HG02642 (cell line): ENCODE results near the gene LRRC7.

Experiments
- ATAC-seq: cut with Tn5 transposase; IDR thresholded peaks from one replicate; pipeline ENCODE4 v1.9.1; 2021; ENCODE audit warnings: mild to moderate bottlenecking; ENCODE audit not compliant: unreplicated experiment, poor library complexity

LRRC7 gene

DNA sequence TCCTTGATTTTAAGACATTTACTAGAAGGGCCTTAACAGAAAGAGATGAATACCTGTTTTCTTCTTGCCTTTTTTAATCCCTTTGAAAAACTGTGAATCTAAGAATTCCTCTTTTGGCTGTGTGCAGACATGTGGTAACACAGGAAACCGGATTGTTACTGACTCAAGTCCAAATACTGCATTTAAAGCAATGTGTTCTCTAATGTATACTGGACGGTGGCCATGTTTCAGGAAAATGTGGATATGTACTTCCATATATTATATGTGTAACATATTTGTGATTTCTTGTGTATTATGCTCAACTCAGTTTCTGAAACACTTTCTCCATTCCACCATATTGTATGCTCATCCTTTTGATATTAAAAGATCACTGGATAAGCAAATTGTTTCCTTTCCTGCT is 185.1 kb downstream of the LRRC7 start:
- ATAC-seq: no peak

DNA sequence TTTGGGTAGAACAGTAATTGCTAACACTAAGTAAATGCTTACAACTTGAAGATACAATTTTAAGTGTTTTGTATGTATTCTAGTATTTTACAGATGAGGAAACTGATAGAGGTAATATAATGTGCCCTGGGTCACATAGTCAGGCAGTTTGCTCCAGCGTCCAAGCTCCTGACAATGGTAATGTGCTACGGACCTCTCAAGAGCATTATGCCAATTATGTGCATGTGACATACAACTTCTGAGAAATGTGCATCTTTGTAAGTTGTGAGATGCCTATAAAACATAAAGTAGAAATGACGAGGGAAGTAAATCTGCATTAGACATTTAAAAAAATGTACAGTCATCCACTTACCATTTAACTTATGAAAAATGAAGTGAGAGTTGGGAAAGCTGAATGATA is 186.8 kb downstream of the LRRC7 start:
- ATAC-seq: no peak

DNA sequence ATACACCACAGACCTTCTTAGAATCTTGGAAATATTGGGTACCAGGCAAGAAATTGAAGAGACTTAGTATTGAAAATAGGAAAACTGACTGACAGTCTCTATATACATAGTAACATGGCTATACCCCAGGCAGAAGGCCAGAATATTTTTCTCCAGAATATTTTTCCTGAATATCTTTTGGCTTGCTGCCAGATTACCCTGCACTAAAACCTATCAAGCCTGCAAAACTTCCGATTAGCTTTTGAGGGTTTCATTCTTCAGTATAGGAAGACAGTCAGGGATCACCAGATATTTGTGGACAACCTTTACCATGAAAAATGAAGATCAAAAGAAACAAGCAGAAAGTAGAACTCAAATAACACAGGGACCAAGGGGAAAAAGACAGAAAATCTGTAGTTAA is 187.9 kb downstream of the LRRC7 start:
- ATAC-seq: no peak

DNA sequence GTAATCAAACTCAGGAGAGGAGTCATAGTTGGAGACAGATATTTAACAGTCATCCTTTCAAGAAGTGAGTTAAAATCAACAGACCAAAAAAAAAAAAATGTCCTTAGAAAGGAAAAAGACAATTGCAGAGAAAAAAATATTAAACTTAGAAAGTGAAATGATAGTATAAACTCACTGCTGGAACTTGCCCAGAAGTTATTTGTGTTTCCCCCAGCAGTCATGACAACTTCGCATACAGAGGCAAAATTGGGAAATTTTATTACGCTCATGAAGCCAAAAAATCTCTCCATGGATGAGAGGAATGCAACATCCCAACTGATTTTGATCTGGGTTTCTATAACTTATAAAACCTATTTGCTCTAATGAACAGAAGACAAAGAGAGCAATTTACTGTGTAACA is 198.2 kb downstream of the LRRC7 start:
- no peak for ATAC-seq

DNA sequence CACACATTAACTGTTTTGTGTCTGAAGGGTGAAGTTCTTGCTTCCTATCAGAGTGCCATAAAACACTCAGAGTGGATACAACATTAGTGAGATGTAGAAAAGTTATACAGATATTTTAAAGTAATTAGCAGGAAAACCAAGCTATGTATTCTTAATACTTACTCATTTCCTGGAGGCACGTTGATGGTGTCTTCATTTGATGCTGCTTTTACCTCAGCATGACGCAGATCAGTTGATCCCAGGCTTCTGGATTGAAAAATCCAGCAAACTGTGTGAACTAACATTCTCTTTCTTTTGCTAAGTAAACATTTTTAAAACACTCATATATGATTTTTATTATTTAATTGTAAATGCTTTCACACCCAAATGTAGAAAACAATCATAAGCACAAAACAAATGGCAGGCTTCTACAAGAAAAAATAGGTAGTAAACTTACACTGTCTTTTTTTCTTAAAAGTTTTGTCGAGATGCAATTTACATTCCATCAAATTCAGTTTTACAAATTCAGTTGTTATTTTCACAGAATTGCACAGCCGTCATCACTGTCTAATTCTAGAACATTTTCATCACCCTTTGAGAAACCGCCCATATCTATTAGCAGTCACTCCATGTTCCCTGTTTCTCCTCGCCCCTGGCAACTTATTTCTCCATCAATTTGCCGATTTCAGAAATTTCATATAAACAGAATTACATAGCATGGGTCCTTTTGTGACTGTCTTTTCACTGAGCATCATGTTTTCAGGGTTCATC is 198.9 kb downstream of the LRRC7 start:
- no peak for ATAC-seq

DNA sequence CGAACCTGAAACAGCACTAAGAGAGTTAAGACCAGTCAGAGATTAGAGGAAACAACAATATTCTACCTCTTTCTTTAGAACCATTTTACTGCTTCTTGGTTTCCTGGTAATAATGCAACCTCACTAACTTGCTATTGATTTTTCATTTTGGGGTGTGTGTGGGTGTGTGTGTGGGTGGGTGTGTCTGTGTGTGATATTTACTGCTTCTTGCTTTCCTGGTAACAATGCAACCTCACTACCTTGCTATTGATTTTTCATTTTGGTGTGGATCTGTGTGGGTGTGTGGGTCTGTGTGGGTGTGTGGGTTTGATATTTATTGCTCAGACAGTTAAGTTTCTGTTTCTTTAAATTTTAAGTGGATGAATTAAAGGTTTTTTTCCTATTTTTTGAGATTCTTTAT is 208.8 kb downstream of the LRRC7 start:
- ATAC-seq: no peak

DNA sequence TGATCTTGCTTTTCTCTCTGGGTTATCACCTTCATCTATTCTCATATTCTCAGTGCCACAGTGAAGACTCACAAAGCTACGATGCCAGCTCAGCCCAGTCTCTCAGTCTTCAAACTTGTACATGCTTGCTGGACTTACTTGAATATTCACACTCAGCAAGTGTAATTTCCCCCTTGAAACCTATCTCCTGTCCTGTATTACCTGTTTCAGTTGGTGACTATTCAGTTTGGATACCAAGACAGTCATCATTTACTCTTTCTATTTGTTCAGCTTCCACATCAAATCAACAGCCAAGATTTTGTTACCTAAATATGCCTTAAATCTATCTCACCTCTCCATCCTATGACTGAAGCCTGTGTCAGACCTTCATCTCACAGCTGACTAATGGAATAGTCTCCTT is 209.7 kb downstream of the LRRC7 start:
- no peak for ATAC-seq

DNA sequence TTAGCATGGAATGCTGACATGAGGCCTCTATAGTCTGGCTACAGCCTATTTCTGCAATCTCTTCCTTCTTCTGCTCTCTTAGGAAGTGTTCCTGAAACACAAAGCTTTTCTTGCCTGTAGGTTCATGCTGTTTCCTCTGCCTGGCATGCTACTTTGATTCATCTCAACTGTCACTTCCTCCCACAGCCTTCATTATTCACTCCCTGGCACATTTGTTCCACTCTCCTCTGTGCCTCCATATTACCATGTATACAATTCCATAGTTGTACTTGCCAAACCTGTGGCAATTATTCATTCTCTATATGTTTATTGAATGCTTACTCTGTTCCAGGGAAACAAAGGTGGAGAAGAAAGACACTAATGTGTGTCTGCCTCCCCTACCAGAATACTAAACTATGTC is 210.2 kb downstream of the LRRC7 start:
- no peak for ATAC-seq

DNA sequence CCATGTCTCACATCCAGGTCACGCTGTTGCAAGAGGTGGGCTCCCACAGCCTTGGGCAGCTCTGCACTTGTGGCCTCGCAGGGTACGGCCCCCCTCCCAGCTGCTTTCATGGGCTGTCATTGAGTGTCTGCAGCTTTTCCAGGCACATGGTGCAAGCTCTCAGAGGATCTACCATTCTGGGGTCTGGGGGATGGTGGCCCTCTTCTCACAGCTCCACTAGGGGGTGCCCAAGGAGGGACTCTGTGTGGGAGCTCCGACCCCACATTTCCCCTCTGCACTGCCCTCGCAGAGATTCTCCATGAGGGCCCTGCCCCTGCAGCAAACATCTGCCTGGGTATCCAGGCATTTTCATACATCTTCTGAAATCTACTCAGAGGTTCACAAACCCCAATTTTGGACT is 219.4 kb downstream of the LRRC7 start:
- no peak for ATAC-seq

DNA sequence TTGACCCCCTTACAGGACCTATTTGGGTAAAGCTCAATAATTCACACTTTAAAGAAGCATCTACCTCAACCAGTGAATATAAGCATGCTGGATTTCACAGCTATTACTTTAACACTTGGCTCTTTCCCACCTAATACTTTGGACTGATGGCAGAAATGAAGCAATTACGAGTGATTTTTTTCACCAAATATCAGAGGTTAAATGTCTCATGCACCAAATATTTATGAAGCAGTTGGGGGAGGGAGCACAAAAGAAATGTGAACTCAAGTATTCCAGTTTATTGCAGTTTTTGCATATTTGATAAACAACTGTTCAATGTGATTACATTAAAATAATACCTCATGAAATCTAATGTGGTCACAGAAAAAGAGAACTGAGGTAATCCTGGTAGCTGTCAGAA is 223.6 kb downstream of the LRRC7 start:
- ATAC-seq: no peak

DNA sequence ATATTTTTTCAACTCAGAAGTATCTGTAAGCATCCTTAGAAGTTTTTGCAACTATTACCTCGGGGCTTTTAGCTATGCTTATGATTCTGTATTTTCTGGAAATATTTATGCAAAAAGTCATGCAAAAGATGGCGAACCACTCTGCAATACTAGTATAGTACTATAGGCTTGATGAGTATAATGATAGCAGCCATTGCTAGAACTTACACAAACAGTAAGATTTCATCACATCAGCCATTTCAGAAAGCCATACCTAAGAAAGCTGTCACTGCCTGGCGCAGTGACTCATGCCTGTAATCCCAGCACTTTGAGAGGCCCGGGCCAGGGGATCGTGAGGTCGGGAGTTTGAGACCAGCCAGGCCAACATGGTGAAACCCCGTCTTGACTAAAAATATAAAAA is 227.1 kb downstream of the LRRC7 start:
- no peak for ATAC-seq

DNA sequence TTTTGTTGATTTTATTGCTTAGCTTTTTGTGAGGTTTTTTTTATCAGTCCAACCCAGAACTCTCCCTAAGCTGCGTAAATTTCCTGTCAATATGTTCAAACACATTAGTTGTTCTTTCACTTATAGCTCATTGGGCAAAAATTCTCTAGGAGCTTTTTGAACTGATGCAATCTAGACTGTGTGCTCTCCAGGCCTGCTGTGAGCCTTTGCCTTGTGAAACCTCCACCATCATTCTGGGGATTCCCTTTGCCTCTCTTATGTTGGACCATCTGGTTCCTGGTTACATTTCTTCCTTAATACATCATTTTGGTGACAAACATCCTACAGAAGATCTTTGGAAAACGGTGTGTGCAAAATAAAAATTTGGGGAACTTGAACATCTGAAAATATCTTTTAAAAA is 247.2 kb downstream of the LRRC7 start:
- no peak for ATAC-seq

DNA sequence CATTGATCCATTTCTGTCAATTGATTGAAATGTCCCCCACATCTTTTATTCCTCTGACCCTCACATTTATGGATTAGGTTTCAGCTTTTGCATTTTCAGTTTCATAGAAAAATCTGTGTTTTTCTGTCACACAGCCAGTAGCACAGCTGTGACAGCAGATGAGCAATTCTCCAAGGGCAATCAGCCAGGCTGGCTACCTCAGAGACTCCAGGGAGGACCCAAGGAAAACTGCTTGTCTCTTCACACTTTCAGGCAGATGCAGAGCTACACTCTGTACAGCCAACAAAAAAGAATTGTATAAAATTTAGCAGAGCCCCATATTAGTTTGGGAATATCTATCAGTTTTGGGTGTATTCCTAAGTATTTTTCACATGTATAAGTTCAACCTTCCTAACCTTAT is 257.2 kb downstream of the LRRC7 start:
- no peak for ATAC-seq

DNA sequence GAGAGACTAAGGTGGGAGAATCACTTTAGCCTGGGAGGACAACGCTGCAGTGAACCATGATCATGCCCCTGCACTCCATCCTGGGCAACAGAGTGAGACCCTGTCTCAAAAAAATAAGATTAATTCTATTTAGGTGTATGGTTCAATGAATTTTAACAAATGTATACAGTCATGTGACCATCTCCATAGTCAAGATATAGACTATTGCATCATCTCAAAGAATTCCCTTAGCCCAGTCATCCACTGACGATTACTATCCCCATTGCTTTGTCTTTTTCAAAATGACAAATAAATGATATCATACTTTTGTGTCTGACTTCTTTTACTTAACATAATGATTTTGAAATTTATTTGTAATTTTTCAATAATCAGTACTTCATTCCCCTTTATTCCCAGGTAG is 260.0 kb downstream of the LRRC7 start:
- ATAC-seq: no peak

DNA sequence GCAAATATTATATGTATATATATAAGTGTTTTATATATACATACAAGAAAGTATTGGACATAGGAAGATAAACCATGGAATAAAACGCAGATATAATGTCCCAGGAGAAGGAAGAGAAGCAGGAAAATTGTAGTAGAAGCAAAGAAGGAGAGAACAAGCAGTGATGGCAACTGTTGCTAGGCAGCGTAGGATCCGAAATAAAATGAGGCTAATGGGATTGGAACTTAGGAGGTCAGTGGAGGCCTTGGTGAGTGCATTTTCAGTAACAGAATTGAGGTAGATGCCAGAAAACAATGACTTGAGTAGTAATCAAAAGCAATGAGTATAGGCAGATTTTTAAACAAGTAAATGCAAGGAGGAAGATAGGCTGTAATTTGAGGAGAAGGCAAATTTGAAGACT is 265.8 kb downstream of the LRRC7 start:
- no peak for ATAC-seq

DNA sequence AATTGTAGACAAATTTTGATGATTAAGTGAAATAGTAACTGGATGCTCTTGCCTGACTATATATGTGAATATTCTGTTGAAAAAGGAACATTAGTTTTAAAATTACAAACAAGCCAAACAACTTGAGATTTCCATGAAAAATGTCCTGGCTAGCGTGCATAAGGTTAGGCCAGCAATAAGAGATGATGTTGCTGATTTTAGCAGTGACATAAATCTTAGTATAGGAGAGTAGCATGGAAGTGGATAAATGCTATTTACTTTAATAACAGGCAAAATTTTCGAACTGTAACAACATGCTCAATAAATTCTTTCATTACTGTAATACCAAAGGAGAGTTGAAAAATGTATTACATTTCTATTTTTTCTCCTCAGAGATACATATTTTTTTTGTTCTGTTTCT is 266.6 kb downstream of the LRRC7 start:
- no peak for ATAC-seq

DNA sequence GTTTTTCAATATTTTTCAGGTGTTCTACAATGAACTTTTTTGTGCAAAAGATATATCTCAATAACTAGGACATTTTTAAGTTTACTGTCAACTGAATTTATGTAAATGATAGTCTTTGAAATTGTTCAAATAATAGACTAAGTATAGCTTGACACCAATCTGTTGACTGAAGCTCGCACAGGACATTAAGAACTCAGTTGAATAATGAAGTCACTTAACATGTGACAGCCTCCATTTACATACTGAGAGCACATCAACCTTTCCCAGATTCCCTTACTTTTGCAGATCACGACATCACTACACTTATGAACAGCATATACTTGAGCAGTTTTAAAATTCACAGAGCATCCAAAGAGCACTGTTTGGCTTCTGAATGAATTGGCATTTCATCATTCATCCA is 268.2 kb downstream of the LRRC7 start:
- no peak for ATAC-seq

DNA sequence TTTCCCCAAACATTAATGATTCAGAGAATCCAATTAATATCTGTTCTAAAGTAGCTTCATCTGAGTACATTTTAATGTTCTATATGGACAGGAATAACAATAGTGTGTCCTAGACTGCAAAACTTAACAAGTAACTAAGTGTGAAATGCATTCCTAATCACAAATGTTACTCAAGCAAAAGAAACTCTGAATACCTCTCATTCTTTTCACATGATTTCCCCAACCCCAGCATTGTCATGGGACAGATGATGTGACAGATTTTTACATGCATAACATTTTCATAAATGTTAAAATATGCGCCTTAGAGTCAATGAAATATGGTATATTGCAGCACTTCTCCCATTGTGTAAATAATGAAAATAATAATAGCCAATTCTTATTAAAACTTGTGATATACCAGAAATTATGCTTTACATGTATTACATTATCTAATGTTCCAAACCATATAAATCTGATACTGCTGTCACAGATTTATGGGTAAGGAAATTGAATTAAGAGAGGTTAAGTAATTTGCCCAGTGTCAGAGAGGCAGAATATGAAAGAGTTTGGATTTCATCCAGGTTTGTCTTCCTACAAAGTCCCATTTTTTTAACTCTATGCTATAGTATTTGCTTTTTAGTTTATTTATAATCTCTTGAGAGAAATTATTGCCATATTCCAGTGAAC is 269.4 kb downstream of the LRRC7 start:
- ATAC-seq: no peak

DNA sequence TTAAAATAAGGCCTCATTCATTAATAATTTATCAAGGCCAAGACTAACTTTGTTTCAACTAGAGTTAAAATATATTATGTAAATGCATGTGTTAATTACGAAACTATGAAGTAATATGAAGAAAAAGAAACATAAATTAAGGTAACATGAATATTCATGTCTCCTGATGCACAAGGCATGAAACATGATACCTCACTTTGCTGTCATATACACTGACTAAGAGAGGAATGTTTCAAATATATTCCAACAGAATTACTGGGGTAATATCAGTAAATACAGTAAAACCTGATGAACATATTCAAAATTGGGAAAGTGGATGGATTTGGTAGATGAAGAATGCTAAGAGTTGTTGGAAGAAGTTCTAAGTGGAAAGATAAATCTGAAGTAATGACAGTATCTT is 274.6 kb downstream of the LRRC7 start:
- ATAC-seq: no peak

DNA sequence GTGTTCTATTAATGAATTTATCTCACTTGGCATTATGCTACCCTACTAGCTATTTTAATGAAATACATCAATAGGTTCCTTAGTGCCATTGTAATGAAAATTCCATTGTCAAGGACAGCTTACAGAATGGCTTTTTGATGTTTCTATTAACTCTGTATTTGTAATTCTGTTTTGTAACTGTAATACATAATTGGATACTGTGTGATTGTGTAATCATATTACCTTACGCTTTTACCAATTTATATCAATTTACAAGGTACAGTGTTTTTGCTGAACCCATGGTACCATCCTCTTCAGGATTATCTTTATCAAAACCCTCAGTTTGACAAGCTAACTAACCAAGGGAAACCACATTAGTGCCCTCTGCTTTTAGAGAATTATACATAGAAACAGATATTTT is 277.9 kb downstream of the LRRC7 start:
- no peak for ATAC-seq

DNA sequence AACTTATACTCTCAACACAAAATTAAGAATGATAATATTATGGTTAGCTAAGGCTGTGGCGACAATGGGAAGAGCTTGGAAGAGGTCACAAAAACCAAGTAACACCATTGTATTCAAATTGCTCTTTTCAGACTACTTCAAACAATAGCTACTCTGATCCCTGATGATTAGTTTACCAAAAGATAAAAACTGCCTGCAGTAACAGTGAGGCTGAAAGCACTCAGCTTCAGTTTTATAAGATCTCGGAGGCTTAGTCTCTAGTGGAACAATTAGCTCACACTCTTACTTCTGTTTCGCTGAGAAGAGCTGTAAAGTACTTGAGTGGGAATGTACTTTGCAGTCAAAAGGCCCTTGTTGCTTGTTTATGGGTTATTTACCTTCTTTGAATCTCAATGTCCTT is 278.5 kb downstream of the LRRC7 start:
- ATAC-seq: no peak

DNA sequence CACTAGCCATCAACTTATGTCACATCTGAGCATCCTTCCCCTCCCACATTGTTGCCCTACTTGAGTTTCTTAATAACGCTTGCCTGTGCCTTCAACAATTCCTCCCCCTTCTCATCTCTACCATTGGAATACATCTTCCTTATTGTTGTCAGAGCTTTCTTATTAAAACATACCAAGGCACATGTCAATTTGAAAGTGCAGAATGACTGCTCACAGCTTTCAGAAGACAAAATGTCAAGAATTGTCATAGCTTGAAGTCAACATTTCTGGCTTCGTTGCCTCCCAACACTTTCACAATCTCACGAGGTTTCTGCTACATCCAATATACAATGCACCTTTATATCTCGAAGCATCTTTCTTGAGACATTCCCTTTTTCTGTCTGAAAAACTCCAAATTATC is 279.9 kb downstream of the LRRC7 start:
- no peak for ATAC-seq
